Esophagus (tissue), 2 donors: ENCODE measurements around the gene SVIL. TPM values are rescaled to one million over a fixed set of nuclear protein-coding genes. Genes with fewer than 3 reads are reported as not detected.

ENCODE experiments used
- H3K27ac ChIP-seq, 2 donors: one replicate each; pipeline ENCODE4 v1.5.1; 2013; ENCODE audit warnings: low read depth in 2 of 2, mild to moderate bottlenecking in 2 of 2, inconsistent platforms in 1 of 2, low read length in 1 of 2, moderate library complexity in 1 of 2
- H3K27me3 ChIP-seq, 2 donors: one replicate each; pipeline ENCODE4 v1.6.1; 2013; ENCODE audit warnings: low read length in 2 of 2, control low read depth in 1 of 2, mild to moderate bottlenecking in 1 of 2; ENCODE audit not compliant: insufficient read depth in 2 of 2, control insufficient read depth in 1 of 2
- H3K36me3 ChIP-seq, 2 donors: one replicate each; pipeline ENCODE4 v1.6.1; 2013; ENCODE audit warnings: low read length in 1 of 2; ENCODE audit not compliant: control insufficient read depth in 2 of 2, insufficient read depth in 2 of 2
- H3K4me1 ChIP-seq, 2 donors: one replicate each; pipeline ENCODE4 v1.6.1; 2013; ENCODE audit warnings: low read length in 1 of 2; ENCODE audit not compliant: control insufficient read depth in 2 of 2, insufficient read depth in 2 of 2
- H3K4me3 ChIP-seq, 2 donors: one replicate each; pipeline ENCODE4 v1.5.1; 2013; ENCODE audit warnings: low read length in 2 of 2, mild to moderate bottlenecking in 2 of 2, low read depth in 1 of 2, moderate library complexity in 1 of 2
- H3K9me3 ChIP-seq, 2 donors: one replicate each; pipeline ENCODE4 v1.6.1; 2013; ENCODE audit warnings: mild to moderate bottlenecking in 2 of 2, low read depth in 1 of 2, low read length in 1 of 2, moderate library complexity in 1 of 2; ENCODE audit not compliant: control insufficient read depth in 2 of 2, insufficient read depth in 1 of 2
- WGBS, 2 donors: extraction: QIAGEN DNeasy Blood & Tissue Kit; methylation state at CpG; one replicate each; pipeline ENCODE4 v1.1.7; 2013; 5-methylcytosine and 5-hydroxymethylcytosine counted together
- polyA plus RNA-seq, 2 donors: library from polyadenylated mRNA; stranded (reverse); fragments of 200-250 nt; gene quantifications; one replicate each; pipeline ENCODE4 v1.2.3, GENCODE V29; 2013
- donor health status: healthy with polysubstance abuse.
- donor health status: Bipolar disorder and iron deficiency.

Gene SVIL
- polyA plus RNA-seq, 2 donors: 22.3 to 35.2 TPM

DNA sequence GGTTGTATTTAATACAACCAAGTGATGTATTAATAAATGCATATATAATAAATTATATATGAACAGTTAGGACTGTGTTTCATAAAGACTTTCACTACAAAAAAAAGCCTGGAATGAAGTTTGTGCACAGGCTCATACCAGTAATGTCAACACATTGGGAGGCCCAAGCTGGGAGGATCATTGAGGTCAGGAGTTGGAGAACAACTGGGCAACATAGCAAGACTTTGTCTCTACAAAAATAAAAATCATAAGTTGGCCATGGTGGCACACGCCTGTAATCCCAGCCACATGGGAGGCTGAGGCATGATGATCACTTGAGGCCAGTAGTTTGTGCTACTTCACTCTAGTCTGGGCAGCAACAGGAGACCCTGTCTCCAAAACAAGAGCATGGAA lies 15.8 kb upstream of the SVIL start:
- peaks cover 0 to 2% of the 10 kb centered on the region in 2 donors for H3K36me3 ChIP-seq
- H3K27ac ChIP-seq: no peak overlapping the region
- peaks cover 0 to 5% of the 10 kb centered on the region in 2 donors for H3K4me1 ChIP-seq
- no peaks in the 10 kb centered on the region for H3K9me3 ChIP-seq
- no peaks in the 10 kb centered on the region for H3K27me3 ChIP-seq
- WGBS, 2 donors: 96 to 100% methylated on average over 1 of the region's 1 CpG
- no peak overlapping the region for H3K4me3 ChIP-seq

DNA sequence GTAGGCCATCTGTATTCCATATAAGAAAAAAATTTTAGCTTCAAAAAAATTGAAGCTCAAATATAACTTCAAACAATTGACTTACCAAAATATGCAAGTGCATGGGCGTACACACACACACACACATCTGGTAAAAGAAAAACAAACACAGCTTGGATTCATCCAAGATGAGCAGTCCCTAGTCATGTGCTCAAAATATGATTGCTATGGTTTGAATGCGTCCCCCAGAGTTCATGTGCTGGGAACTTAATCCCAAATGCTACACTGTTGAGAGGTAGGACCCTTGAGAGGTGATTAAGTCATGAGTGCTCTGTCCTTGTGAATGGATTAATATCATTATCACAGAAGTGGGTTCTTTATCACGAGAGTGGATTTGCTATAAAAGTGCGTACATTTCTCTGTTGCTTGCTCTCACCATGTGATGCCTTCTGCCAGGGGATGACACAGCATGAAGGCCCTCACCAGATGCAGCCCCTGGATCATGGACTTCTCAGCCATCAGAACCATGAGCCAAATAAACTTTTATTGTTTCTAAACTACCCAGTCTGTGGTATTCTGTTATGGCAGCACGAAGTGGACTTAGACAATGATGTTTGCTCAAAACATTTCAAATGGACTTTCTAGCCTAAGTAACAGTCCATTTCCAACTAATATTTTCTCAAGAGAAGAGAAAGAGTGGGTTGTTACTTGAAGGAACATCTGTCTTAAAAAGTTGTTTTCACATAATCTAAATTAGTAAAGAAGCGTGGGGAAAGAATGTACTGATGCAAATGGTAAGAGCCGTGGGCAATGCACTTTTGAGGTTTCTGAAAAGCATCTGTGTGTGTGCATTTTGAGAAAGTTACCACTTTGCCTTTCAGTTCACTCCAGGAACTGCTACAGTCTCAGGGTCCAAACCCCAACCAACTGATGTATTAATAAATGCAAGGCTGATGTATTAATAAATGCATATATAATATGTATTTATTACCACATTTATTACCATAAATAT lies 15.1 kb upstream of the SVIL start:
- Histone ChIP-seq H3K27ac (peak overlapping the region in 1 of 2 donors; percentile 21), H3K27me3 (no peaks in the 10 kb centered on the region), H3K4me1 (peaks cover 0 to 5% of the 10 kb centered on the region in 2 donors), H3K4me3 (no peak overlapping the region), H3K9me3 (no peaks in the 10 kb centered on the region), H3K36me3 (no peaks in the 10 kb centered on the region)
- 84 to 89% methylated on average over 7 of the region's 7 CpGs for WGBS, 2 donors

DNA sequence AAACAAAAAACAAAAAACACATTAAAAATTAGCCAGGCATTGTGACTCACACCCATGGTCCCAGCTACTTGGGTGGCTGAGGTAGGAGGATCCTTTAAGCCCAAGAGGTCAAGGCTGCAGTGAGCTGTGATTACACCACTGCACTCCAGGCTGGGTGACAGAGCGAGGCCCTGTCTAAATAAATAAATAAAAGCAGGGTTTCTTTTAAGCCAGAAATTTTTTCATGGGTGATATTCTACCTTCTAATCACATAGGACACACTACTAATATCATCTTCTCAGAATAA lies 14.2 kb upstream of the SVIL start:
- Histone ChIP-seq H3K4me3 (no peak overlapping the region), H3K27me3 (no peaks in the 10 kb centered on the region), H3K27ac (peak overlapping the region in 1 of 2 donors; percentile 35), H3K4me1 (peaks cover 2 to 5% of the 10 kb centered on the region in 2 donors), H3K9me3 (no peaks in the 10 kb centered on the region), H3K36me3 (no peaks in the 10 kb centered on the region)
- WGBS, 2 donors: 73 to 80% methylated on average over 1 of the region's 1 CpG

DNA sequence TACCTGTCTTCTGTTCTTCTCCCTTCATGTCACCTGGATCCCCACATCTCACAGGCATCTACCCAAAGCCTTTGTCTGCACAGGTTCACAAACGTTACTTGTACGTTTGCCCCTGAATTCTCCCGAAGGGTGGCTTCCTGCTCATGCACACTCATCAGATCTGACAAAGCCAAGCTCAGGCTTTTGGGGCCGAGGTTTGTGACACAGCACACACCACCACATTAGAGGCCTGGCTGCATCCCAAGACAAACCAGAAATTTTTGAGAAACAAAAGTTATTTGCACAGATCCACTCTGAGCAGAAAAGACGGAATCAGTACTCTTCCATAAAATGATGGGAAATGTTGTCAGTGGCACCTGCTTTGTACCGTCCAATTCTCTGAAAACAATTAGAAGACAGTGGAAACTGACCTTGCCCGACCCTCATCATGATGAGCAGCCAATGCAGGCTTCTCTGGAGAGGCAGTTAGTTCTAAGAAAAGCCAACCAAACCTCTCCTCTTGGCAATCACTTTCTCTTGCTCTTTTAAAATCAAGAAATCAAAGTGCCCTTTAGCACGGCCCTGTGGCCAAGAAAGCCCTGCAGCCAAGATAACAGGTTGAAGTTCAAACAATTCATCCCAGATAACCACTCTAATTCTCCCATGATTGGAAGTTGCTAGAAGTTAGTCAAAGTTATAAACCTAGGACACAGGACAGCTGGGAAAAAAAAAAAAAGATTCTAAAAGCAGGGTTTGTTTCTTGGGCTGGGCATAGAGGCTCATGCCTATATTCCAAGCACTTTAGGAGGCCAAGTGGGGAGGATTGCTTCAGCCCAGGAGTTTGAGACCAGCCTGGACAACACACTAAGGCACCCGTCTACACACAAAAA lies 13.6 kb upstream of the SVIL start:
- Histone ChIP-seq H3K36me3 (no peaks in the 10 kb centered on the region), H3K27ac (peak overlapping the region; percentile 45), H3K9me3 (no peaks in the 10 kb centered on the region), H3K4me1 (peaks cover 2 to 8% of the 10 kb centered on the region in 2 donors), H3K4me3 (no peak overlapping the region), H3K27me3 (no peaks in the 10 kb centered on the region)
- 30 to 36% methylated on average over 9 of the region's 9 CpGs for WGBS, 2 donors

DNA sequence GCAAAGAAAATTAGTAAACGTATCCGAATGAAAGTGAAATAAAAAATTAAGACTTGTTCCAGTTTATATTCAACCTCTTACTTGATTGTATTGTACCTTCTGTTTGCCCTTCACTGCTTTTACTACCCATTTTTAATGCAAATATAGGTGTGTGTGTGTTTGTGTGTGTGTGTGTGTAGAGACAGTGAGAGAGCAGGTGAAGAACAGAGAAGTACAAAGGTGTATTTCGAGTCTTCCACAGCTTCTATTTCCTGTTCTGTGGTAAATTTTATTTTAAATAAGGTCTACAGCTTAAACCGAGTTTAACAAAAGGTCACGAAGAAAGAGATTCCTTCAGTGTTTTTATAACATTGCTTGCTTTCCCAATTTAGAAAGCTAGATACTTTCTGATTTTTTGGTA lies 12.7 kb upstream of the SVIL start:
- 41 to 44% methylated on average over 5 of the region's 5 CpGs for WGBS, 2 donors
- no peak overlapping the region for H3K4me3 ChIP-seq
- H3K27ac ChIP-seq: no peak overlapping the region
- peaks cover 2 to 8% of the 10 kb centered on the region in 2 donors for H3K4me1 ChIP-seq
- H3K9me3 ChIP-seq: no peaks in the 10 kb centered on the region
- H3K27me3 ChIP-seq: no peaks in the 10 kb centered on the region
- no peaks in the 10 kb centered on the region for H3K36me3 ChIP-seq

DNA sequence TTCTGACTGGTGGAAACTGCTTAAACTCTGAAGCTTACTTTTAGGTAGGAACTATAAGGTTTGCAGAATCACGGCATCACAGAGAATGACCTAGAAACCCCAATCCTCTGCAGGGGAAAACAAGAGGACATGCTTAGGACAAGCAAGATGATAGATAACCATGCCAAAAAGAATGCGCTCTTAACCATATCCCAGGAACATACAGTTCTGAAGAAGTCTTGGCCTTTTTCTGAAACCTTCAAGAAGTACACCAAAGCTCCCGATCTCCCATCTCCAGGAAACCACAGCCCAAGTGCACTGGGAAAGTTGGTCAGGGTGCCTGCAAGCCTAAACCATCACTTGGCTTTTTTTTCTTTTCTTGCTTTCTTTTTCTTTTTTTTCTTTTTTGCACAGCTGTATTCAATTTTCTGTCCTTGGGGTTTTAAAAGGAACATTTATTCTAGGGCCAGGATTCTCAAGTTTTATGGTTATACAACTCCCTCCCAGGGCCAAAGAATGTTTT lies 12.2 kb upstream of the SVIL start:
- no peaks in the 10 kb centered on the region for H3K9me3 ChIP-seq
- 28 to 49% methylated on average over 3 of the region's 3 CpGs for WGBS, 2 donors
- peaks cover 2 to 8% of the 10 kb centered on the region in 2 donors for H3K4me1 ChIP-seq
- peak overlapping the region; percentile 78 to 79 for H3K27ac ChIP-seq
- H3K36me3 ChIP-seq: no peaks in the 10 kb centered on the region
- H3K4me3 ChIP-seq: no peak overlapping the region
- no peaks in the 10 kb centered on the region for H3K27me3 ChIP-seq

DNA sequence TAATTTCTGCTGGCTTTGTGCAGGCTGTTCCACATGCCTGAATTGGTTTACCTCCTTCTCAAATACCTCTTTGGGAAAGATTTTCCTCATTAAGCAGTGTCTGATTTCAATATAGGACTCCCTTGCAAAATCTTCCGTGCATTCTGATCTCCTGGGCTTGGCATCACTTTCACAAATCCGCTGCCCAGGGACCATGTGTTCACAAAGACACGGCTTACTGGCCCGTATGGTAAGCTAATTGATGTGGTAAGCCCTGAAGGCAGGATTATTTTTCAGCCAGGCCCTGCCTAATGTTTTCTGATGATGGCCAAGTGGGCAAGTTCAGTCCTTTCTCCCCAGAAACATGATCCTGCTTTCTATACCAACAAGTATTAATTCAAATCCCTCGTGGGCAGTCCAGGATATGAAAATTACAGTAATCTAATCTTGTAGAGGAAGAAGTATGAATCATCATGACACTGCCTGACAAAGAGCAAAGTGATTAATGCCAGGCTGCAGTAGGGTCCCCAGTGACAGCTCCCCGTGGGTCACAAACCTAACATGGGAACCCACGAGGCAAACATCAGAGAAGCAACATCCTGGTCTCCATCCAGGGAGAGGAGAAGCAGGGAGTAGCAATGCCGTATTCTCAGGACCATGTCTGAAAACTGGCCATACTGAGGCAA lies 11.6 kb upstream of the SVIL start:
- H3K36me3 ChIP-seq: no peaks in the 10 kb centered on the region
- no peak overlapping the region for H3K4me3 ChIP-seq
- peak overlapping the region; percentile 78 to 79 for H3K27ac ChIP-seq
- H3K27me3 ChIP-seq: no peaks in the 10 kb centered on the region
- 19 to 35% methylated on average over 8 of the region's 8 CpGs for WGBS, 2 donors
- peaks cover 2 to 8% of the 10 kb centered on the region in 2 donors for H3K4me1 ChIP-seq
- no peaks in the 10 kb centered on the region for H3K9me3 ChIP-seq

DNA sequence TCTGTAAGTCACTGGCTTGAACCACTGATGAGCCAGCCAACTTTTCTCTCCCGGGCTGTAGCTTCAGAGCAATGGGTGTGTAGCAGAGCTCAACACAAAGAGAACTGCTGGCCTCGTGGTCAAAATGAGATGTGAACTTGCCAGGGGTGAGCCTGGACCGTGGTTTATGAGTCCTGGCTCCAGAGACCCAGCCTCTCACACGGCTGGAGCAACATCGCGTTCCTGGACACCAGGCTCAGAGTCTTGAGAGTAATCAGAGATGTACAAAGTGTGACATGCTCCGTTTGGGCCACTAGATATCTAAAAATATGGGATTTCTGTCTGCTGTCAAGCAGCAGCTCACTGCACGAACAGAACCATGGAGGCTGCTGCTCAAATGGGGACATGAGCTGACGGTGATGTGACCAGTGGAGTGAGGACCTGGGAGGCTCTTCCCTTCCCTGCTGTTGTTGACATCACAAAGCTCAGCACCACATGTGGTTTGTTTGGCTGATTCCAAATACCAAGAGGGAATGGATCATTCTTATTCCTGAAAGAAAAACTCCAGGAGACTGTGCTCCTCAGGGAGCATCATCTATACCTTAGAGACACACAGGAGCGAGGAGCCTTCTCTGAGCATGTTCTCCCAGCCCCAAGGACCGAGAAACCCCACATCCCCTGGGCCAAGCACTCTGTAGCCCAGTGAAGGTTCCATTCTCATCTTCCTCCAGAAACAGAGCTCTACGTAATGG lies 9.2 kb upstream of the SVIL start:
- peaks cover 2 to 8% of the 10 kb centered on the region in 2 donors for H3K4me1 ChIP-seq
- no peaks in the 10 kb centered on the region for H3K27me3 ChIP-seq
- H3K27ac ChIP-seq: peak overlapping the region; percentile 37 to 81
- 69 to 71% methylated on average over 12 of the region's 12 CpGs for WGBS, 2 donors
- H3K9me3 ChIP-seq: no peaks in the 10 kb centered on the region
- H3K36me3 ChIP-seq: peaks cover 0 to 2% of the 10 kb centered on the region in 2 donors
- no peak overlapping the region for H3K4me3 ChIP-seq

DNA sequence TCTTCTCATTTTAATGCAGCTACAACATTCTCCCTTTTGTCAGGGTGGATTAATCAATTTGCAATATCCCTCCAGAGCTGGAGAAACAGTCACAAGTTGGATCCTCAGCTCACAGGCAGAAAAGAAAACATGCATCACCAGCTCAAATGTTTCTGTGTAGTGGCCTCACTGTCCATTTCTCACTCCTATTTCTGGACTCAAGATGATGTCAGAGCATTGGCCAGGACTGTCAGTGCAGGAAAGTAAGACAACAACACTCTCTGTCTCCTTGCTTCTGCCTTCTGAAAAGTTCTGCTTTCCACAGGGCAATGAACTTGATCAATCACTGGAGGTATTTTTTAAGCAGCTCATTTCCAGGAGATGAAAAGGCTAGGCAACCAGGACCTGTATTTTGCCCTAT lies 8.2 kb upstream of the SVIL start:
- H3K27ac ChIP-seq: peak overlapping the region; percentile 23 to 47
- H3K4me1 ChIP-seq: peaks cover 2 to 6% of the 10 kb centered on the region in 2 donors
- peaks cover 0 to 2% of the 10 kb centered on the region in 2 donors for H3K36me3 ChIP-seq
- no peaks in the 10 kb centered on the region for H3K9me3 ChIP-seq
- H3K4me3 ChIP-seq: no peak overlapping the region
- H3K27me3 ChIP-seq: no peaks in the 10 kb centered on the region
